Measurements from ENCODE around the gene AP4E1. TPM values are rescaled to one million over a fixed set of nuclear protein-coding genes. Genes with fewer than 3 reads are reported as not detected.
"Not testable (repeated sequence)": the region's sequence is repeated elsewhere in the genome, so short reads cannot be mapped to it uniquely, and the experiment has no call there.

Gene AP4E1
- polyA plus RNA-seq (ENCODE audit: insufficient read length in 10 of 10) = 10 to 100 TPM in 2 of 10 donors, 1 to 10 TPM in 8; 6.4 to 10.4 (median 8.4) TPM
- long read RNA-seq, donor 1 = 0 reads
- long read RNA-seq, donor 2, full-length matches to known transcripts = 1 of 1 reads
- long read RNA-seq, donor 2, partial matches to known transcripts = 0 of 1 reads
- long read RNA-seq, donor 2, other reads (novel, unspliced or antisense) = 0 of 1 reads
- long read RNA-seq, donor 3 = 0 reads
- long read RNA-seq, donor 4 = 0 reads
- long read RNA-seq, donor 5, full-length matches to known transcripts = 1 of 1 reads
- long read RNA-seq, donor 5, partial matches to known transcripts = 0 of 1 reads
- long read RNA-seq, donor 5, other reads (novel, unspliced or antisense) = 0 of 1 reads
- long read RNA-seq, donor 6 = 0 reads
- long read RNA-seq, donor 7, full-length matches to known transcripts = 1 of 1 reads
- long read RNA-seq, donor 7, partial matches to known transcripts = 0 of 1 reads
- long read RNA-seq, donor 7, other reads (novel, unspliced or antisense) = 0 of 1 reads
- long read RNA-seq, donor 8 = 0 reads
- long read RNA-seq, donor 9, full-length matches to known transcripts = 1 of 1 reads
- long read RNA-seq, donor 9, partial matches to known transcripts = 0 of 1 reads
- long read RNA-seq, donor 9, other reads (novel, unspliced or antisense) = 0 of 1 reads

GRCh38 chr15:50908209-50909009, at the start of gene AP4E1:
Gene AP4E1, plus strand, starts transcription at chr15:50908683. Its CDS starts 96 bp downstream, at chr15:50908779.
- DNase-seq = peak; percentile 94 to 98 (median 97)

- no peak for DNase-seq
These were observed 47.7 kb upstream of the AP4E1 start for GRCh38 chr15:50860824-50861223.

GRCh38 chr15:50862553-50862952, 45.9 kb upstream of the AP4E1 start:
- DNase-seq = no peak

GRCh38 chr15:50864873-50865272, 43.6 kb upstream of the AP4E1 start:
- no peak for DNase-seq

- DNase-seq = no peak
These were observed 42.7 kb upstream of the AP4E1 start for GRCh38 chr15:50865515-50866353.

- DNase-seq = no peak
These were observed 36.7 kb upstream of the AP4E1 start for GRCh38 chr15:50871832-50872231.

- no peak for DNase-seq
These were observed 35.6 kb upstream of the AP4E1 start for GRCh38 chr15:50872832-50873426.

- DNase-seq = peak in 1 of 3 donors; percentile 5
These were observed 34.5 kb upstream of the AP4E1 start for GRCh38 chr15:50873935-50874361.

- not testable (repeated sequence) for DNase-seq
These were observed 33.2 kb upstream of the AP4E1 start for GRCh38 chr15:50875238-50875637.

- DNase-seq = no peak
These were observed 32.1 kb upstream of the AP4E1 start for GRCh38 chr15:50876260-50876988.

- DNase-seq = peak; percentile 84 to 92 (median 92)
These were observed 31.5 kb upstream of the AP4E1 start for GRCh38 chr15:50876989-50877360.

- DNase-seq = no peak
These were observed 29.4 kb upstream of the AP4E1 start for GRCh38 chr15:50879016-50879617.

- DNase-seq = peak in 1 of 3 donors; percentile 2
These were observed 28.3 kb upstream of the AP4E1 start for GRCh38 chr15:50880206-50880605.

- peak in 2 of 3 donors; percentile 10 to 66 for DNase-seq
These were observed 27.8 kb upstream of the AP4E1 start for GRCh38 chr15:50880651-50881114.

- DNase-seq = no peak
These were observed 27.1 kb upstream of the AP4E1 start for GRCh38 chr15:50881121-50882048.

- DNase-seq = peak in 2 of 3 donors; percentile 33 to 35
These were observed 24.6 kb upstream of the AP4E1 start for GRCh38 chr15:50883903-50884302.

- no peak for DNase-seq
These were observed 23.9 kb upstream of the AP4E1 start for GRCh38 chr15:50884540-50884939.

- no peak for DNase-seq
These were observed 22.4 kb upstream of the AP4E1 start for GRCh38 chr15:50886139-50886467.

All from muscle of back (tissue), 13 donors.